Central memory CD8-positive, alpha-beta T cell (primary cell): ENCODE measurements around the gene SLC37A4.
"Not testable (repeated sequence)": the region's sequence is repeated elsewhere in the genome, so short reads cannot be mapped to it uniquely, and the experiment has no call there.

Experiments used
- ATAC-seq: fragments of 150-1000 bp; cut with Tn5 transposase; replicated peaks from 2 replicates; pipeline ENCODE4 v1.10.0; 2022; ENCODE audit warnings: mild to moderate bottlenecking, moderate FRiP score, moderate number of reproducible peaks; ENCODE audit not compliant: poor library complexity, severe bottlenecking; ENCODE audit errors: extremely low read depth
- DNase-seq, 2 donors: peaks; one replicate each; pipeline ENCODE4 v3.0.0; 2021; ENCODE audit warnings: low spot score in 2 of 2
- H3K27ac Mint-ChIP-seq: one replicate; pipeline ENCODE4 v1.8.0; 2022; ENCODE audit warnings: low read depth, mild to moderate bottlenecking, moderate library complexity, mixed read lengths
- H3K27me3 Mint-ChIP-seq: one replicate; pipeline ENCODE4 v1.8.0; 2022; ENCODE audit warnings: mixed read lengths
- H3K36me3 Mint-ChIP-seq: one replicate; pipeline ENCODE4 v1.8.0; 2022; ENCODE audit warnings: mild to moderate bottlenecking, moderate library complexity, mixed read lengths; ENCODE audit not compliant: insufficient read depth
- H3K4me1 Mint-ChIP-seq: one replicate; pipeline ENCODE4 v1.8.0; 2022; ENCODE audit warnings: mixed read lengths
- H3K4me3 Mint-ChIP-seq: one replicate; pipeline ENCODE4 v1.8.0; 2022; ENCODE audit warnings: mild to moderate bottlenecking, moderate library complexity, mixed read lengths
- H3K9me3 Mint-ChIP-seq: one replicate; pipeline ENCODE4 v1.8.0; 2022; ENCODE audit warnings: mixed read lengths

The SLC37A4 gene

GRCh38 chr11:119000906-119001305 lies 29.8 kb downstream of the SLC37A4 start:
- peaks cover 63% of the 10 kb centered on the region for H3K36me3 Mint-ChIP-seq
- ATAC-seq (no peak), DNase-seq (no peak)
- H3K4me3 Mint-ChIP-seq = no peak overlapping the region
- H3K27ac Mint-ChIP-seq = no peak overlapping the region
- no peaks in the 10 kb centered on the region for H3K9me3 Mint-ChIP-seq
- H3K4me1 Mint-ChIP-seq = peaks cover 28% of the 10 kb centered on the region
- H3K27me3 Mint-ChIP-seq = no peaks in the 10 kb centered on the region

- Mint-ChIP-seq H3K27me3 (no peaks in the 10 kb centered on the region), H3K9me3 (no peaks in the 10 kb centered on the region), H3K4me1 (peaks cover 29% of the 10 kb centered on the region), H3K27ac (peak overlapping the region; percentile 96), H3K4me3 (peak overlapping the region; percentile 96), H3K36me3 (peaks cover 49% of the 10 kb centered on the region)
- ATAC-seq = no peak
- no peak for DNase-seq
These were observed 31.9 kb downstream of the SLC37A4 start for GRCh38 chr11:118998822-118999221.

GRCh38 chr11:118998388-118998717 lies 32.3 kb downstream of the SLC37A4 start:
- ATAC-seq (peak; percentile 26), DNase-seq (no peak)
- Mint-ChIP-seq H3K27ac (peak overlapping the region; percentile 96), H3K9me3 (no peaks in the 10 kb centered on the region), H3K4me3 (peak overlapping the region; percentile 96), H3K4me1 (peaks cover 33% of the 10 kb centered on the region), H3K36me3 (peaks cover 45% of the 10 kb centered on the region), H3K27me3 (no peaks in the 10 kb centered on the region)

- Mint-ChIP-seq H3K9me3 (no peaks in the 10 kb centered on the region), H3K4me3 (peak within 1 kb of the TSS; percentile 96), H3K27me3 (no peaks in the 10 kb centered on the region), H3K27ac (peak within 1 kb of the TSS; percentile 96), H3K4me1 (peaks cover 34% of the 10 kb centered on the region), H3K36me3 (peaks cover 39% of the 10 kb centered on the region)
- DNase-seq (peak; percentile 89 to 91), ATAC-seq (peak; percentile 91)
These were observed 32.9 kb downstream of the SLC37A4 start, which contains the start of gene CENATAC for GRCh38 chr11:118997627-118998387. Gene CENATAC (plus strand): TSS chr11:118998138. CDS start chr11:118998198, 60 bp downstream.

GRCh38 chr11:118996926-118997626 lies 33.6 kb downstream of the SLC37A4 start:
- Mint-ChIP-seq H3K36me3 (peaks cover 33% of the 10 kb centered on the region), H3K27me3 (no peaks in the 10 kb centered on the region), H3K27ac (peak overlapping the region; percentile 96), H3K4me1 (peaks cover 34% of the 10 kb centered on the region), H3K9me3 (no peaks in the 10 kb centered on the region), H3K4me3 (peak overlapping the region; percentile 96)
- DNase-seq (peak in 1 of 2 donors; percentile 15), ATAC-seq (peak; percentile 33)

- H3K9me3 Mint-ChIP-seq, H3K4me1 Mint-ChIP-seq, DNase-seq, H3K4me3 Mint-ChIP-seq, H3K36me3 Mint-ChIP-seq, H3K27me3 Mint-ChIP-seq, ATAC-seq, H3K27ac Mint-ChIP-seq: not testable (repeated sequence)
These were observed 39.1 kb downstream of the SLC37A4 start for GRCh38 chr11:118991486-118992038.

- no peaks in the 10 kb centered on the region for H3K9me3 Mint-ChIP-seq
- peak overlapping the region; percentile 10 for H3K27ac Mint-ChIP-seq
- H3K4me1 Mint-ChIP-seq = no peaks in the 10 kb centered on the region
These were observed 42.4 kb downstream of the SLC37A4 start for GRCh38 chr11:118988280-118988679.

GRCh38 chr11:118984825-118985224 lies 45.9 kb downstream of the SLC37A4 start:
- no peak for DNase-seq
- no peak for ATAC-seq
- H3K4me3 Mint-ChIP-seq = no peak overlapping the region
- H3K27me3 Mint-ChIP-seq = no peaks in the 10 kb centered on the region
- H3K27ac Mint-ChIP-seq = no peak overlapping the region
- no peaks in the 10 kb centered on the region for H3K4me1 Mint-ChIP-seq
- H3K36me3 Mint-ChIP-seq = no peaks in the 10 kb centered on the region
- H3K9me3 Mint-ChIP-seq = no peaks in the 10 kb centered on the region

More at GRCh38 chr11:118988280-118988679, 42.4 kb downstream of the SLC37A4 start:
- no peak for ATAC-seq
- Mint-ChIP-seq H3K4me3 (no peak overlapping the region), H3K27me3 (no peaks in the 10 kb centered on the region), H3K36me3 (no peaks in the 10 kb centered on the region)
- no peak for DNase-seq

GRCh38 chr11:118984337-118984736 lies 46.3 kb downstream of the SLC37A4 start:
- not testable (repeated sequence) for DNase-seq, H3K27me3 Mint-ChIP-seq, H3K9me3 Mint-ChIP-seq, H3K4me1 Mint-ChIP-seq, H3K4me3 Mint-ChIP-seq, ATAC-seq, H3K36me3 Mint-ChIP-seq, H3K27ac Mint-ChIP-seq

GRCh38 chr11:118980191-118980881 lies 50.3 kb downstream of the SLC37A4 start:
- no peak overlapping the region for H3K27ac Mint-ChIP-seq
- no peak for ATAC-seq
- DNase-seq = no peak
- no peak overlapping the region for H3K4me3 Mint-ChIP-seq
- H3K9me3 Mint-ChIP-seq = no peaks in the 10 kb centered on the region
- peaks cover 19% of the 10 kb centered on the region for H3K27me3 Mint-ChIP-seq
- H3K36me3 Mint-ChIP-seq = no peaks in the 10 kb centered on the region
- H3K4me1 Mint-ChIP-seq = no peaks in the 10 kb centered on the region

GRCh38 chr11:118979434-118979833 lies 51.2 kb downstream of the SLC37A4 start:
- ATAC-seq (no peak), DNase-seq (no peak)
- Mint-ChIP-seq H3K36me3 (no peaks in the 10 kb centered on the region), H3K9me3 (no peaks in the 10 kb centered on the region), H3K4me3 (no peak overlapping the region), H3K27ac (no peak overlapping the region), H3K4me1 (no peaks in the 10 kb centered on the region), H3K27me3 (peaks cover 28% of the 10 kb centered on the region)
